K562 (cell line): ENCODE measurements around the gene LAGE3. TPM values are rescaled to one million over a fixed set of nuclear protein-coding genes. Genes with fewer than 3 reads are reported as not detected.

Experiments used
- CGGBP1 ChIP-seq: fragments of 250-450 bp; sonication (Bioruptor Pico); IDR thresholded peaks from 2 replicates; pipeline ENCODE4 v1.9.0; 2021; ENCODE audit warnings: mild to moderate bottlenecking
- CREB1 ChIP-seq, 2 experiments: sonication (generic) in 1 of 2; formaldehyde crosslinking in 1 of 2; IDR thresholded peaks; 2 replicates each; pipeline versions ENCODE4 v1.6.1 to v1.8.0; 2012 to 2022; ENCODE audit warnings: inconsistent platforms in 1 of 2, mild to moderate bottlenecking in 1 of 2, missing genetic modification reagents in 1 of 2, moderate library complexity in 1 of 2
- EHMT2 ChIP-seq: fragments of 450-650 bp; IDR thresholded peaks from 2 replicates; pipeline ENCODE4 v1.6.1; 2018; ENCODE audit warnings: antibody characterized with exemption
- HES1 ChIP-seq: fragments of 450-650 bp; IDR thresholded peaks from 2 replicates; pipeline ENCODE4 v1.6.1; 2016; ENCODE audit warnings: low read depth, mild to moderate bottlenecking, moderate library complexity
- KAT2B ChIP-seq: IDR thresholded peaks from one replicate; pipeline ENCODE4 v1.6.1; 2012; ENCODE audit warnings: low read depth, mild to moderate bottlenecking, control low read depth, inconsistent platforms, low read length, moderate library complexity
- KLF13 ChIP-seq: fragments of 450-650 bp; IDR thresholded peaks from 2 replicates; pipeline ENCODE4 v1.6.1; 2016; ENCODE audit warnings: missing genetic modification characterization, low read depth, mild to moderate bottlenecking, missing compliant biosample characterization, moderate library complexity, borderline replicate concordance
- KLF6 ChIP-seq: fragments of 250-450 bp; sonication (Bioruptor Pico); IDR thresholded peaks from 2 replicates; pipeline ENCODE4 v1.4.0; 2020; ENCODE audit warnings: mild to moderate bottlenecking, moderate library complexity, borderline replicate concordance
- MTA3 ChIP-seq: fragments of 450-650 bp; formaldehyde crosslinking; IDR thresholded peaks from 2 replicates; pipeline ENCODE4 v1.6.1; 2017; ENCODE audit warnings: mild to moderate bottlenecking, borderline replicate concordance
- PPARD ChIP-seq: fragments of 250-450 bp; sonication (Bioruptor Pico); IDR thresholded peaks from 2 replicates; pipeline ENCODE4 v1.8.0; 2022; ENCODE audit warnings: inconsistent platforms, mild to moderate bottlenecking, moderate library complexity
- RBM14 ChIP-seq: fragments of 200-400 bp; formaldehyde crosslinking; IDR thresholded peaks from 2 replicates; pipeline ENCODE4 v1.6.1; 2018; ENCODE audit warnings: low read depth, mild to moderate bottlenecking, low read length, moderate library complexity, borderline replicate concordance; ENCODE audit not compliant: insufficient read depth
- SAP30 ChIP-seq: fragments of 200-600 bp; sonication (generic); IDR thresholded peaks from 2 replicates; pipeline ENCODE4 v1.6.1; 2012; ENCODE audit warnings: borderline replicate concordance, low read depth, mild to moderate bottlenecking, moderate library complexity, low read length, control low read depth, inconsistent platforms; ENCODE audit not compliant: insufficient read depth, poor library complexity, severe bottlenecking
- SRSF1 ChIP-seq: fragments of 200-400 bp; formaldehyde crosslinking; IDR thresholded peaks from 2 replicates; pipeline ENCODE4 v1.6.1; 2017; ENCODE audit warnings: mild to moderate bottlenecking, low read depth, low read length, moderate library complexity
- USF1 ChIP-seq: sonication (generic); formaldehyde crosslinking; IDR thresholded peaks from 2 replicates; pipeline ENCODE4 v1.9.0; 2022; ENCODE audit warnings: mild to moderate bottlenecking, missing genetic modification reagents
- USF2 ChIP-seq: sonication (generic); formaldehyde crosslinking; IDR thresholded peaks from 2 replicates; pipeline ENCODE4 v1.5.0; 2020; ENCODE audit warnings: missing genetic modification reagents
- ZBTB7A ChIP-seq: IDR thresholded peaks from 2 replicates; pipeline ENCODE4 v1.6.1; 2011; ENCODE audit warnings: low read depth, mild to moderate bottlenecking, low read length, moderate library complexity, borderline replicate concordance; ENCODE audit not compliant: control insufficient read depth
- ZNF239 ChIP-seq: fragments of 250-450 bp; sonication (Bioruptor Pico); IDR thresholded peaks from 2 replicates; pipeline ENCODE4 v1.4.0; 2020; ENCODE audit warnings: mild to moderate bottlenecking
- polyA plus RNA-seq, 8 experiments: library from polyadenylated mRNA; depleted of rRNA in 4 of 8; stranded (reverse) in 5 of 8; unstranded in 3 of 8; fragments of >200 nt; fragmentation: Nextera tagmentation in 2 of 8; fragmentation: Illumina TruSeq in 1 of 8; extraction: Ambion mirVana in 2 of 8; extraction: Trizol in 1 of 8; gene quantifications; 2 replicates each; pipeline versions ENCODE4 v1.2.1 to v1.2.3, GENCODE V29; 2011 to 2014; ENCODE audit warnings: inconsistent platforms in 1 of 8, missing spikeins in 1 of 8
- total RNA-seq, 7 experiments: library from RNA; depleted of rRNA in 6 of 7; stranded (reverse); fragments of >200 nt in 6 of 7; fragmentation: Illumina TruSeq in 2 of 7; extraction: Trizol in 2 of 7; gene quantifications; 2 replicates each; pipeline versions ENCODE4 v1.2.1 to v1.2.3, GENCODE V29; 2011 to 2021; ENCODE audit warnings: low replicate concordance in 1 of 7
- TF ChIP-seq, protein P1 (sequence below): fragments of 250-450 bp; sonication (Bioruptor Pico); IDR thresholded peaks from 2 replicates; pipeline ENCODE4 v1.5.0; 2021; ENCODE audit warnings: mild to moderate bottlenecking, moderate library complexity

The LAGE3 gene
- total and polyA plus RNA-seq, 9 of the 15 experiments (the other 6 are each of a cell fraction or from before 2014, with no cell fraction given): 28.2 to 125 (median 35.8) TPM

DNA sequence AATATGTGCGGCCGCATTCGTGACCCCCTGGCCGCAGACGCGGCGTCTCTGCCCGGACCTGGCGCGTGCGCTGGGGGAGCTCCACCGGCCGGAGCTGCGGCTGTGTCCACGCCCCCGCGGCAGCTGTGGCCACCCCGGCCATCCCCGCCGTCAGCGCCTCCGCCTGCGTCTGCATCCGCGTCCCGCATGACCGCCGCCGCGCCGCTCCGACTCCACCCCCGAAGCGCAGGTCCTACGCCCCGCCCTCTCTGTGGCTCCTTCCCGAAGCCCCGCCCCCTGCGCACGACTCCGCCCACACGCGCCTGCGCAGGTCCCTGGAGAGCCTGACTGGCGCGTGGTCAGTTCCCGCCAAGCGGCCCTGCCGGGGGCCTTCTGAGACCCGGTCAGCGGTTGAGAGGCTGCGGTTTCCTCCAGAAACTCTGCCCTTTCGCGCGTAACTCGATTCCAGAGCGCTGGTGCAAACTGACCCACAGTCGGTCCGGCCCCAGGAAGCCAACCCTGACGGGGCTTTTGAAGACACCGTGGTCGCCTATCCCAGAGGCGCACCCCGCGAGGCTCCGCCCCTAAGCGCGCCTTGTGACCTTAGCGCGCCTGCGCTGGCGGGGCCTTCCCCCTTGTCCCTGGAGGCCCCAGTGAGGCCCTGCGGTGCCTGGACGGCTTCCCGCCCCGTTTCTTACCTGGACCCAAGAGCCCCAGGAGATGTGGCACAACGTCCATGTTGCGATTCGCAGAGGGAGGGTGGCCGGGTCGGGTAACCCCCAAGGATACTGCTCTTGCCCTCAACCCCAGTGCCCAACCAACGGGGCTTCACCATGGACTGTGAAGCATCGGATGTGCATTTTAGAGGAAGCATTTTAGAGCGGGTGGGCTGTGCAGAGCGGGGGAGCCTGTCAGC lies at the start of gene LAGE3 (continued):
- TF ChIP-seq ZNF239 (CRISPR knock-in tag) (no peak), USF1 (peak; percentile 77), KAT2B (no peak), KLF13 (tag) (peak; percentile 7; the same call in 1 of the 2 replicates), EHMT2 (no peak), CREB1 (IDR thresholded peaks at IDR 0.05) (peak; percentile 51; the same call in 1 of the 2 replicates), CREB1 (CRISPR knock-in tag; IDR thresholded peaks at IDR 0.05) (peak; percentile 57), ZBTB7A (peak; percentile 37; the same call in 1 of the 2 replicates), HES1 (peak; percentile 86; the same call in 1 of the 2 replicates), USF2 (CRISPR knock-in tag) (0 out of 2 replicates have a peak, but pooled peaks have one; percentile 41), MTA3 (no peak), RBM14 (no peak), PPARD (CRISPR knock-in tag) (no peak), SAP30 (no peak), KLF6 (CRISPR knock-in tag) (peak; percentile 28; the same call in 1 of the 2 replicates), SRSF1 (no peak), CGGBP1 (no peak)
- TF ChIP-seq, protein P1, sequence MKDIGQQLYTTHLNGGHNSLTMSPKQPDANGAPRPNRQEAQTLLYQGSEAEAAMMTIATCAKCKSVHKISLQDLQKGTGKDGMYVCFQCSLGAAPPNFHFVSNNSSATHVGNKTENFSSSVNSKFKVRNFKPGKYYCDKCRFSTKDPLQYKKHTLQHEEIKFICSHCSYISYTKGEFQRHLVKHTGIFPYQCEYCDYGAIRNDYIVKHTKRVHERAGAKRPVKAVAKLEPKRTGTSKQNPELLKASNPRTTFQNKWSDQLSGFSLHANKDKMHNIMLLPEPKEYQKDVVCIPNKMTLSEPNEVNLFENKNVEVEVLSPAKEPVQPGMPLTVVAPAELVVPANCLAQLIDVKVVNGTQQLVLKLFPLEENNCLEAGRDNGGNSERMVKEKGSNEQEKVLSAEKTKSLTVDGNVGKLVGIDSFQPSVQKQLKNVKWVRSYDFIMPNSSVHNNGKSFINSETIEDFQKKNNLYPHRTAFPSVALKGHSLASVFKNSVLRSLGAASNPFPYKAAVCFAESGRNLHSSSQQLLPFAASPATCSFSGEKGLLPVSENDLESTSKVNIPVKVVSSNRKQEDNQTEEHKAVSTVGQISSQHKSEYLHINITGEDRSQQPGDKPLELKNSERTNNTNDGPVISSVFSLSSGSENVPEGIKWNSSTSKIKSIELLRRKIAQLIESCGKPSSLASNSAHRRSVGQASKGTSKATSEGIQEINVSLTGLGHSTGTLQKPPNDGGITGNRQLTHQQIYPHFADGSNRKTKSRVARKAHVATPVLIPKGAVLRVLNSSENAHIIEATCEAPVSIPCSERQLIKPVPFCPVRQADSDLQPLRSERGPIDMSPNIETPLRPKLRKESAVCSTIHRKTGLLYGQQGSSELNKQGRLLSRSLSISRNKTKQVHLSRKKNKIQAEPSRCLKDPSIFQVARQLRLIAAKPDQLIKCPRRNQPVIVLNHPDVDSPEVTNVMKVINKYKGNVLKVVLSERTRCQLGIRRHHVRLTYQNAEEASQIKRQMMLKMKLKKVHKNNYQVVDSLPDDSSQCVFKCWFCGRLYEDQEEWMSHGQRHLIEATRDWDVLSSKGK: no peak
